A549 (cell line): ENCODE data around the gene RAI14. TPM values are rescaled to one million over a fixed set of nuclear protein-coding genes. Genes with fewer than 3 reads are reported as not detected.

Source experiments
- ATAC-seq, 2 experiments: fragments of 200-7000 bp in 1 of 2; fragments of >200 bp in 1 of 2; cut with Nextera tagmentation in 1 of 2; cut with Tn5 transposase in 1 of 2; 3 replicates each; pipeline versions ENCODE4 v1.8.0 to v1.9.1; 2018 to 2020; ENCODE audit warnings: mild to moderate bottlenecking in 1 of 2, moderate library complexity in 1 of 2
- CTCF ChIA-PET: fragments of 300-600 bp; sonication (Branson Sonifier 250); formaldehyde crosslinking; extraction: SDS; loops from one replicate; lab custom pipeline; 2021; ENCODE audit warnings: antibody characterized with exemption, inconsistent platforms; lab: Yijun Ruan, JAX
- POLR2A ChIA-PET: fragments of 350-600 bp; formaldehyde crosslinking; extraction: SDS; loops from one replicate; lab custom pipeline; 2021; ENCODE audit warnings: antibody characterized with exemption, inconsistent platforms; lab: Yijun Ruan, JAX
- DNase-seq, 2 experiments: peaks; one replicate each; pipeline versions ENCODE4 v3.0.0 to v3.0.0-alpha.2; 2011 to 2016; ENCODE audit warnings: low read depth in 1 of 2, low spot score in 1 of 2
- FAIRE-seq: peaks from 2 replicates; lab custom pipeline; 2011; peaks lifted over from hg19 to GRCh38; lab: Jason Lieb, UNC
- H3K27ac ChIP-seq, 2 experiments: fragments of >200 bp; sonication (Bioruptor Twin); formaldehyde crosslinking; 3 replicates each; pipeline ENCODE4 v1.5.1; 2016 to 2017
- H3K4me1 ChIP-seq: fragments of >200 bp; sonication (Bioruptor Twin); formaldehyde crosslinking; 3 replicates; pipeline ENCODE4 v1.6.1; 2016
- H3K4me2 ChIP-seq: fragments of >200 bp; sonication (Bioruptor Twin); formaldehyde crosslinking; 3 replicates; pipeline ENCODE4 v1.6.1; 2016
- H3K4me3 ChIP-seq: fragments of >200 bp; sonication (Bioruptor Twin); formaldehyde crosslinking; 3 replicates; pipeline ENCODE4 v1.5.1; 2016
- H3K9me3 ChIP-seq: fragments of >200 bp; sonication (Bioruptor Twin); formaldehyde crosslinking; 3 replicates; pipeline ENCODE4 v1.6.1; 2016
- CHD2 ChIP-seq: fragments of 150-350 bp; IDR thresholded peaks from 2 replicates; pipeline ENCODE4 v1.6.1; 2014; ENCODE audit warnings: low read length; ENCODE audit not compliant: partially characterized antibody
- E2F6 ChIP-seq: IDR thresholded peaks from 2 replicates; pipeline ENCODE4 v1.6.1; 2012; ENCODE audit warnings: low read depth, borderline replicate concordance
- EHMT2 ChIP-seq: fragments of 200-600 bp; sonication (generic); IDR thresholded peaks from 2 replicates; pipeline ENCODE4 v1.6.1; 2016; ENCODE audit warnings: antibody characterized with exemption, low read depth, mild to moderate bottlenecking, moderate library complexity
- ELK1 ChIP-seq: fragments of 150-350 bp; IDR thresholded peaks from 2 replicates; pipeline ENCODE4 v1.6.1; 2014; ENCODE audit warnings: low read depth, mild to moderate bottlenecking, low read length
- FOSB ChIP-seq: fragments of 250-450 bp; sonication (Bioruptor Pico); IDR thresholded peaks from 2 replicates; pipeline ENCODE4 v1.5.0; 2020; ENCODE audit warnings: mild to moderate bottlenecking, moderate library complexity
- HOXB13 ChIP-seq: fragments of 250-450 bp; sonication (Bioruptor Pico); IDR thresholded peaks from 2 replicates; pipeline ENCODE4 v1.5.0; 2020; ENCODE audit warnings: low read depth, mild to moderate bottlenecking, moderate library complexity
- JUNB ChIP-seq: fragments of >200 bp; sonication (Bioruptor Twin); formaldehyde crosslinking; IDR thresholded peaks from 2 replicates; pipeline ENCODE4 v1.6.1; 2016
- MAZ ChIP-seq: fragments of 150-350 bp; IDR thresholded peaks from 2 replicates; pipeline ENCODE4 v1.6.1; 2014; ENCODE audit warnings: antibody characterized with exemption, low read depth, low read length, borderline replicate concordance
- PBX3 ChIP-seq: IDR thresholded peaks from 2 replicates; pipeline ENCODE4 v1.6.1; 2012
- POLR2AphosphoS2 ChIP-seq: conservative IDR thresholded peaks from 2 replicates; pipeline ENCODE4 v1.6.1; 2012; ENCODE audit warnings: low read length, improper control_type of control experiment, inconsistent platforms
- RAD21 ChIP-seq, 2 experiments: fragments of >200 bp in 1 of 2; sonication (Bioruptor Twin) in 1 of 2; formaldehyde crosslinking in 1 of 2; IDR thresholded peaks in 1 of 2; conservative IDR thresholded peaks in 1 of 2; 2 replicates in 1 of 2; 3 replicates in 1 of 2; pipeline ENCODE4 v1.6.1; 2012 to 2018; ENCODE audit warnings: inconsistent platforms in 1 of 2
- RARB ChIP-seq: fragments of 250-450 bp; sonication (Bioruptor Pico); IDR thresholded peaks from 2 replicates; pipeline ENCODE4 v1.8.0; 2021; ENCODE audit warnings: mild to moderate bottlenecking, moderate library complexity
- RCOR1 ChIP-seq: fragments of 150-350 bp; IDR thresholded peaks from 2 replicates; pipeline ENCODE4 v1.6.1; 2014; ENCODE audit warnings: antibody characterized with exemption, low read length, low read depth
- REST ChIP-seq: fragments of 200-600 bp; sonication (generic); IDR thresholded peaks from 2 replicates; pipeline ENCODE4 v1.6.1; 2016; ENCODE audit warnings: antibody characterized with exemption, mild to moderate bottlenecking, moderate library complexity
- RFX5 ChIP-seq: fragments of 450-650 bp; IDR thresholded peaks from 2 replicates; pipeline ENCODE4 v1.7.1; 2014; ENCODE audit warnings: antibody characterized with exemption, mild to moderate bottlenecking, moderate library complexity
- SREBF2 ChIP-seq: fragments of 450-650 bp; IDR thresholded peaks from 2 replicates; pipeline ENCODE4 v1.6.1; 2014; ENCODE audit warnings: mild to moderate bottlenecking, moderate library complexity
- TFCP2L1 ChIP-seq: fragments of 250-450 bp; sonication (Bioruptor Pico); IDR thresholded peaks from 2 replicates; pipeline ENCODE4 v1.5.0; 2021; ENCODE audit warnings: mild to moderate bottlenecking
- TP53 ChIP-seq: fragments of 250-450 bp; sonication (Bioruptor Pico); IDR thresholded peaks from 2 replicates; pipeline ENCODE4 v1.5.0; 2021; ENCODE audit warnings: mild to moderate bottlenecking, moderate library complexity
- USF2 ChIP-seq: fragments of 450-650 bp; IDR thresholded peaks from 2 replicates; pipeline ENCODE4 v1.6.1; 2014; ENCODE audit warnings: antibody characterized with exemption
- ZNF302 ChIP-seq: fragments of 250-450 bp; sonication (Bioruptor Pico); IDR thresholded peaks from 2 replicates; pipeline ENCODE4 v1.9.0; 2021; ENCODE audit warnings: inconsistent platforms, mild to moderate bottlenecking, moderate library complexity
- WGBS: methylation state at CpG from one replicate; pipeline ENCODE4 v1.1.6; 2017; ENCODE audit errors: missing lambda C conversion rate; 5-methylcytosine and 5-hydroxymethylcytosine counted together
- polyA plus RNA-seq, 4 experiments: library from polyadenylated mRNA; depleted of rRNA in 3 of 4; stranded (reverse); fragments of >200 nt; fragmentation: RNase III in 1 of 4; extraction: RNeasy Plus Mini Kit Qiagen cat#74134 plus additional on column Dnase treatment in 1 of 4; gene quantifications; 2 replicates in 3 of 4; 3 replicates in 1 of 4; pipeline ENCODE4 v1.2.3, GENCODE V29; 2011 to 2017

Gene RAI14
- polyA plus RNA-seq, 2 of the 4 experiments (the other 2 are of a cell fraction): 71.9 to 97.7 TPM

GRCh38 chr5:34676416-34676815, 20.3 kb downstream of the RAI14 start:
- Histone ChIP-seq H3K4me3 (no peak overlapping the region), H3K27ac (peak overlapping the region in 1 of 2 experiments; percentile 24; a peak in 3 of 6 replicates), H3K4me2 (no peak overlapping the region; the same call in 2 of the 3 replicates), H3K4me1 (peaks cover 69% of the 10 kb centered on the region), H3K9me3 (no peaks in the 10 kb centered on the region)
- 81% methylated on average over 4 of the region's 4 CpGs for WGBS
- POLR2A ChIA-PET: interaction anchor here (0.9 kb wide), 1 partner anchor 20 kb away, joined by 3 read pairs; the partner anchor contains the start of gene RAI14
- TF ChIP-seq RCOR1 (no peak), CHD2 (no peak), POLR2AphosphoS2 (no peak), ELK1 (no peak), JUNB (no peak), TP53 (CRISPR knock-in tag) (no peak), FOSB (CRISPR knock-in tag) (no peak), MAZ (no peak), USF2 (no peak), ZNF302 (CRISPR knock-in tag) (no peak), RAD21 (conservative IDR thresholded peaks at IDR 0.05 in 1 of 2, IDR thresholded peaks at IDR 0.05 in 1 of 2) (no peak), EHMT2 (no peak), HOXB13 (CRISPR knock-in tag) (no peak), TFCP2L1 (CRISPR knock-in tag) (no peak), REST (no peak), PBX3 (no peak), SREBF2 (no peak), RARB (CRISPR knock-in tag) (no peak), E2F6 (no peak), RFX5 (no peak)
- ATAC-seq (no peak), FAIRE-seq (no peak), DNase-seq (no peak)
- CTCF ChIA-PET: no interaction called here
